WTC11 (cell line): Measurements from ENCODE around the gene RPLP1. TPM values are rescaled to one million over a fixed set of nuclear protein-coding genes. Genes with fewer than 3 reads are reported as not detected.

Source experiments
- ARID4B ChIP-seq: sonication (generic); formaldehyde crosslinking; IDR thresholded peaks from 2 replicates; pipeline ENCODE4 v1.8.0; 2023; ENCODE audit warnings: missing genetic modification reagents, mild to moderate bottlenecking, borderline replicate concordance
- CREB1 ChIP-seq: sonication (generic); formaldehyde crosslinking; IDR thresholded peaks from 2 replicates; pipeline ENCODE4 v1.8.0; 2023; ENCODE audit warnings: mild to moderate bottlenecking, missing genetic modification reagents
- GRHL2 ChIP-seq: fragments of 250-450 bp; sonication (Bioruptor Pico); IDR thresholded peaks from 2 replicates; pipeline ENCODE4 v1.8.0; 2022; ENCODE audit warnings: mild to moderate bottlenecking, moderate library complexity; ENCODE audit not compliant: insufficient replicate concordance, severe bottlenecking
- GTF2I ChIP-seq: fragments of 250-450 bp; sonication (Bioruptor Pico); conservative IDR thresholded peaks from 2 replicates; pipeline ENCODE4 v1.4.0; 2021; ENCODE audit warnings: mild to moderate bottlenecking
- JUN ChIP-seq: sonication (generic); formaldehyde crosslinking; IDR thresholded peaks from 2 replicates; pipeline ENCODE4 v1.8.0; 2023; ENCODE audit warnings: mild to moderate bottlenecking, missing genetic modification reagents
- MAX ChIP-seq: sonication (generic); formaldehyde crosslinking; IDR thresholded peaks from 2 replicates; pipeline ENCODE4 v1.8.0; 2022; ENCODE audit warnings: mild to moderate bottlenecking, missing genetic modification reagents
- MXD4 ChIP-seq: fragments of 250-450 bp; sonication (Bioruptor Pico); IDR thresholded peaks from 2 replicates; pipeline ENCODE4 v1.8.0; 2021; ENCODE audit warnings: mild to moderate bottlenecking, moderate library complexity, borderline replicate concordance
- NR3C1 ChIP-seq: sonication (generic); formaldehyde crosslinking; conservative IDR thresholded peaks from 2 replicates; pipeline ENCODE4 v1.8.1; 2023; ENCODE audit warnings: low read depth, mild to moderate bottlenecking, missing genetic modification reagents
- OVOL2 ChIP-seq: fragments of 250-450 bp; sonication (Bioruptor Pico); IDR thresholded peaks from 2 replicates; pipeline ENCODE4 v1.9.0; 2021; ENCODE audit warnings: mild to moderate bottlenecking, borderline replicate concordance
- RORB ChIP-seq: fragments of 250-450 bp; sonication (Bioruptor Pico); IDR thresholded peaks from 2 replicates; pipeline ENCODE4 v1.9.0; 2021; ENCODE audit warnings: mild to moderate bottlenecking
- SMAD3 ChIP-seq: sonication (generic); formaldehyde crosslinking; IDR thresholded peaks from 2 replicates; pipeline ENCODE4 v1.8.0; 2022; ENCODE audit warnings: missing genetic modification reagents, mild to moderate bottlenecking, borderline replicate concordance
- SOX15 ChIP-seq: fragments of 250-450 bp; sonication (Bioruptor Pico); IDR thresholded peaks from 2 replicates; pipeline ENCODE4 v1.9.0; 2021; ENCODE audit warnings: mild to moderate bottlenecking
- ZNF121 ChIP-seq: sonication (generic); formaldehyde crosslinking; IDR thresholded peaks from 2 replicates; pipeline ENCODE4 v1.8.0; 2023; ENCODE audit warnings: missing genetic modification reagents
- ZNF219 ChIP-seq: sonication (generic); formaldehyde crosslinking; IDR thresholded peaks from 2 replicates; pipeline ENCODE4 v1.8.0; 2023; ENCODE audit warnings: missing genetic modification reagents, mild to moderate bottlenecking, borderline replicate concordance
- ZNF232 ChIP-seq: sonication (generic); formaldehyde crosslinking; IDR thresholded peaks from 2 replicates; pipeline ENCODE4 v1.8.0; 2022; ENCODE audit warnings: mild to moderate bottlenecking, missing genetic modification reagents
- ZNF317 ChIP-seq: sonication (generic); formaldehyde crosslinking; IDR thresholded peaks from 2 replicates; pipeline ENCODE4 v1.8.1; 2023; ENCODE audit warnings: low read depth, mild to moderate bottlenecking, moderate library complexity, missing genetic modification reagents, borderline replicate concordance
- ZNF425 ChIP-seq: fragments of 250-450 bp; sonication (Bioruptor Pico); conservative IDR thresholded peaks from 2 replicates; pipeline ENCODE4 v1.9.0; 2021; ENCODE audit warnings: mild to moderate bottlenecking
- ZNF512 ChIP-seq: sonication (generic); formaldehyde crosslinking; IDR thresholded peaks from 2 replicates; pipeline ENCODE4 v1.8.1; 2022; ENCODE audit warnings: missing genetic modification reagents, borderline replicate concordance
- ZNF671 ChIP-seq: fragments of 250-450 bp; sonication (Bioruptor Pico); IDR thresholded peaks from 2 replicates; pipeline ENCODE4 v1.8.0; 2021; ENCODE audit warnings: mild to moderate bottlenecking
- total RNA-seq: library from RNA; stranded (reverse); gene quantifications from 3 replicates; pipeline ENCODE4 v1.2.3, GENCODE V29; 2021
- TF ChIP-seq, protein P1 (sequence below): fragments of 250-450 bp; sonication (Bioruptor Pico); IDR thresholded peaks from 2 replicates; pipeline ENCODE4 v1.9.0; 2021; ENCODE audit warnings: mild to moderate bottlenecking
- TF ChIP-seq, protein P2 (sequence below): sonication (generic); formaldehyde crosslinking; IDR thresholded peaks from 2 replicates; pipeline ENCODE4 v1.8.1; 2023; ENCODE audit warnings: mild to moderate bottlenecking, moderate library complexity, missing genetic modification reagents
- TF ChIP-seq, protein P3 (sequence below): sonication (generic); formaldehyde crosslinking; conservative IDR thresholded peaks from 2 replicates; pipeline ENCODE4 v1.8.1; 2023; ENCODE audit warnings: mild to moderate bottlenecking, low read depth, missing genetic modification reagents, moderate library complexity
- TF ChIP-seq, protein P4 (sequence below): fragments of 250-450 bp; sonication (Bioruptor Pico); IDR thresholded peaks from 2 replicates; pipeline ENCODE4 v1.9.0; 2021; ENCODE audit warnings: moderate library complexity, mild to moderate bottlenecking, inconsistent platforms, borderline replicate concordance

The RPLP1 gene
- total RNA-seq, 1 experiment from 2014 or later, result 2,441 TPM

DNA sequence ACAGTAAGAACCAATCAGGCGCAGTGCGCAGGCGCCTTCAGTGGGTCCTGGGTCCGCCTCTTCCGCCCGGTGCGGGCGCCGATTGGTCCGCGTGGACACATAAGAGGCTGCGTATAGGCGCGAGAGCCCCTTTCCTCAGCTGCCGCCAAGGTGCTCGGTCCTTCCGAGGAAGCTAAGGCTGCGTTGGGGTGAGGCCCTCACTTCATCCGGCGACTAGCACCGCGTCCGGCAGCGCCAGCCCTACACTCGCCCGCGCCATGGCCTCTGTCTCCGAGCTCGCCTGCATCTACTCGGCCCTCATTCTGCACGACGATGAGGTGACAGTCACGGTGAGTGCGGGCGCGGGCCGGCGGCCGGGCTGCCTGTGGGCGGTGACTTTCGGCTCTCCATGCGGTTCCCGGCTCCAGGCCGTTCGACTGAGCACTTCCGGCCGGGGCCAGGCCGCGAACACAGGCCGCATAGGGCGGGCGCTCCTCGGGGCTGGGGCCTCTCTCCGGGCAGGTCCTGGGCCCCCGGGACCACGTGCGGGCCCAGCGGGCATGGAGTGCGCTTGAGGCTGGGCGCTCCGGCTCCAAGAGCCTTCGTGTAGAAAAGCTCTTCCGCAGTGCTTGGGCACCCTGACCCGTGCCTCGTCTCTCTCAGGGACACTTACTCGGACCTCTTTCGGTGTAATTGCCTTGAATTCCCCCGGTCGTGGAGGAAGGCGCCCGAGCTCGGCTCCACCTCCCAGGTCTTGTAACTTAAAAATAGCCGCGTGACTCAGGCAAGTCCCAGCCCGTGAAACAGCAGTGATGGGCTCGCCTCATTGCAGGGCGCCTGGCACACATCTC lies at the start of gene RPLP1 (continued):
- TF ChIP-seq, protein P1, sequence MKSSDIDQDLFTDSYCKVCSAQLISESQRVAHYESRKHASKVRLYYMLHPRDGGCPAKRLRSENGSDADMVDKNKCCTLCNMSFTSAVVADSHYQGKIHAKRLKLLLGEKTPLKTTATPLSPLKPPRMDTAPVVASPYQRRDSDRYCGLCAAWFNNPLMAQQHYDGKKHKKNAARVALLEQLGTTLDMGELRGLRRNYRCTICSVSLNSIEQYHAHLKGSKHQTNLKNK (CRISPR knock-in tag), result no peak
- TF ChIP-seq ZNF317 (CRISPR knock-in tag) (0 out of 2 replicates have a peak, but pooled peaks have one; percentile 3), MAX (CRISPR knock-in tag) (peak; percentile 90), CREB1 (CRISPR knock-in tag) (0 out of 2 replicates have a peak, but pooled peaks have one; percentile 63), OVOL2 (CRISPR knock-in tag) (no peak), ARID4B (CRISPR knock-in tag) (peak; percentile 94), MXD4 (CRISPR knock-in tag) (no peak), RORB (CRISPR knock-in tag) (0 out of 2 replicates have a peak, but pooled peaks have one; percentile 2), ZNF425 (no peak), NR3C1 (no peak), JUN (CRISPR knock-in tag) (peak; percentile 63; the same call in 1 of the 2 replicates), SOX15 (CRISPR knock-in tag) (no peak), ZNF512 (CRISPR knock-in tag) (0 out of 2 replicates have a peak, but pooled peaks have one; percentile 46), SMAD3 (CRISPR knock-in tag) (peak; percentile 82), GTF2I (CRISPR knock-in tag) (no peak), ZNF219 (CRISPR knock-in tag) (peak; percentile 79; the same call in 1 of the 2 replicates), ZNF232 (CRISPR knock-in tag) (peak; percentile 93), ZNF671 (CRISPR knock-in tag) (no peak), GRHL2 (no peak), ZNF121 (no peak)
- TF ChIP-seq, protein P2, sequence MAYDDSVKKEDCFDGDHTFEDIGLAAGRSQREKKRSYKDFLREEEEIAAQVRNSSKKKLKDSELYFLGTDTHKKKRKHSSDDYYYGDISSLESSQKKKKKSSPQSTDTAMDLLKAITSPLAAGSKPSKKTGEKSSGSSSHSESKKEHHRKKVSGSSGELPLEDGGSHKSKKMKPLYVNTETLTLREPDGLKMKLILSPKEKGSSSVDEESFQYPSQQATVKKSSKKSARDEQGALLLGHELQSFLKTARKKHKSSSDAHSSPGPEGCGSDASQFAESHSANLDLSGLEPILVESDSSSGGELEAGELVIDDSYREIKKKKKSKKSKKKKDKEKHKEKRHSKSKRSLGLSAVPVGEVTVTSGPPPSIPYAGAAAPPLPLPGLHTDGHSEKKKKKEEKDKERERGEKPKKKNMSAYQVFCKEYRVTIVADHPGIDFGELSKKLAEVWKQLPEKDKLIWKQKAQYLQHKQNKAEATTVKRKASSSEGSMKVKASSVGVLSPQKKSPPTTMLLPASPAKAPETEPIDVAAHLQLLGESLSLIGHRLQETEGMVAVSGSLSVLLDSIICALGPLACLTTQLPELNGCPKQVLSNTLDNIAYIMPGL (CRISPR knock-in tag), result peak; percentile 62; the same call in 1 of the 2 replicates
- TF ChIP-seq, protein P3, sequence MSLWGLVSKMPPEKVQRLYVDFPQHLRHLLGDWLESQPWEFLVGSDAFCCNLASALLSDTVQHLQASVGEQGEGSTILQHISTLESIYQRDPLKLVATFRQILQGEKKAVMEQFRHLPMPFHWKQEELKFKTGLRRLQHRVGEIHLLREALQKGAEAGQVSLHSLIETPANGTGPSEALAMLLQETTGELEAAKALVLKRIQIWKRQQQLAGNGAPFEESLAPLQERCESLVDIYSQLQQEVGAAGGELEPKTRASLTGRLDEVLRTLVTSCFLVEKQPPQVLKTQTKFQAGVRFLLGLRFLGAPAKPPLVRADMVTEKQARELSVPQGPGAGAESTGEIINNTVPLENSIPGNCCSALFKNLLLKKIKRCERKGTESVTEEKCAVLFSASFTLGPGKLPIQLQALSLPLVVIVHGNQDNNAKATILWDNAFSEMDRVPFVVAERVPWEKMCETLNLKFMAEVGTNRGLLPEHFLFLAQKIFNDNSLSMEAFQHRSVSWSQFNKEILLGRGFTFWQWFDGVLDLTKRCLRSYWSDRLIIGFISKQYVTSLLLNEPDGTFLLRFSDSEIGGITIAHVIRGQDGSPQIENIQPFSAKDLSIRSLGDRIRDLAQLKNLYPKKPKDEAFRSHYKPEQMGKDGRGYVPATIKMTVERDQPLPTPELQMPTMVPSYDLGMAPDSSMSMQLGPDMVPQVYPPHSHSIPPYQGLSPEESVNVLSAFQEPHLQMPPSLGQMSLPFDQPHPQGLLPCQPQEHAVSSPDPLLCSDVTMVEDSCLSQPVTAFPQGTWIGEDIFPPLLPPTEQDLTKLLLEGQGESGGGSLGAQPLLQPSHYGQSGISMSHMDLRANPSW (CRISPR knock-in tag), result no peak
- TF ChIP-seq, protein P4, sequence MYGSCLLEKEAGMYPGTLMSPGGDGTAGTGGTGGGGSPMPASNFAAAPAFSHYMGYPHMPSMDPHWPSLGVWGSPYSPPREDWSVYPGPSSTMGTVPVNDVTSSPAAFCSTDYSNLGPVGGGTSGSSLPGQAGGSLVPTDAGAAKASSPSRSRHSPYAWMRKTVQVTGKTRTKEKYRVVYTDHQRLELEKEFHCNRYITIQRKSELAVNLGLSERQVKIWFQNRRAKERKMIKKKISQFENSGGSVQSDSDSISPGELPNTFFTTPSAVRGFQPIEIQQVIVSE (CRISPR knock-in tag), result no peak
